Osteocyte (in vitro differentiated cells): ENCODE results near the gene PAX8. TPM values are rescaled to one million over a fixed set of nuclear protein-coding genes. Genes with fewer than 3 reads are reported as not detected.

ENCODE experiments used
- DNase-seq: peaks from one replicate; pipeline ENCODE4 v3.0.0; 2021; ENCODE audit warnings: mixed read lengths; ENCODE audit not compliant: unreplicated experiment; ENCODE audit errors: extremely low spot score
- H3K27ac Mint-ChIP-seq: one replicate; pipeline ENCODE4 v1.8.0; 2021; ENCODE audit warnings: mild to moderate bottlenecking, mixed read lengths; ENCODE audit not compliant: unreplicated experiment
- H3K27me3 Mint-ChIP-seq: one replicate; pipeline ENCODE4 v1.8.0; 2021; ENCODE audit warnings: mixed read lengths; ENCODE audit not compliant: unreplicated experiment
- H3K36me3 Mint-ChIP-seq: one replicate; pipeline ENCODE4 v1.8.0; 2021; ENCODE audit warnings: mixed read lengths; ENCODE audit not compliant: unreplicated experiment
- H3K4me1 Mint-ChIP-seq: one replicate; pipeline ENCODE4 v1.8.0; 2021; ENCODE audit warnings: mixed read lengths; ENCODE audit not compliant: unreplicated experiment
- H3K4me3 Mint-ChIP-seq: one replicate; pipeline ENCODE4 v1.8.0; 2021; ENCODE audit warnings: mild to moderate bottlenecking, moderate library complexity, mixed read lengths; ENCODE audit not compliant: unreplicated experiment
- H3K9me3 Mint-ChIP-seq: one replicate; pipeline ENCODE4 v1.8.0; 2021; ENCODE audit warnings: mixed read lengths; ENCODE audit not compliant: unreplicated experiment
- CTCF ChIP-seq: fragments of 200-600 bp; sonication (generic); IDR thresholded peaks from 2 replicates; pipeline ENCODE4 v1.5.0; 2021; ENCODE audit warnings: antibody characterized with exemption, mild to moderate bottlenecking, moderate library complexity
- total RNA-seq: library from RNA; stranded (reverse); gene quantifications from 2 replicates; pipeline ENCODE4 v1.2.1, GENCODE V29; 2021

PAX8 gene
- total RNA-seq, 1 donor from 2014 or later: not detected

- H3K27ac Mint-ChIP-seq: no peak overlapping the region
- no peaks in the 10 kb centered on the region for H3K36me3 Mint-ChIP-seq
- DNase-seq: no peak
- no peak for TF ChIP-seq CTCF
- no peak overlapping the region for H3K4me3 Mint-ChIP-seq
- H3K27me3 Mint-ChIP-seq: no peaks in the 10 kb centered on the region
- H3K9me3 Mint-ChIP-seq: no peaks in the 10 kb centered on the region
- peaks cover 34% of the 10 kb centered on the region for H3K4me1 Mint-ChIP-seq
Observed at GRCh38 chr2:113230531-113230930, 48.2 kb downstream of the PAX8 start.

- Mint-ChIP-seq H3K27me3 (no peaks in the 10 kb centered on the region), H3K4me1 (peaks cover 38% of the 10 kb centered on the region), H3K4me3 (no peak overlapping the region), H3K36me3 (no peaks in the 10 kb centered on the region), H3K27ac (no peak overlapping the region), H3K9me3 (no peaks in the 10 kb centered on the region)
- TF ChIP-seq CTCF: no peak
- no peak for DNase-seq
Observed at GRCh38 chr2:113229795-113230194, 48.9 kb downstream of the PAX8 start.

GRCh38 chr2:113228991-113229716 lies 49.6 kb downstream of the PAX8 start:
- peaks cover 39% of the 10 kb centered on the region for H3K4me1 Mint-ChIP-seq
- DNase-seq: no peak
- H3K27me3 Mint-ChIP-seq: no peaks in the 10 kb centered on the region
- no peak overlapping the region for H3K4me3 Mint-ChIP-seq
- no peak overlapping the region for H3K27ac Mint-ChIP-seq
- TF ChIP-seq CTCF: no peak
- no peaks in the 10 kb centered on the region for H3K9me3 Mint-ChIP-seq
- no peaks in the 10 kb centered on the region for H3K36me3 Mint-ChIP-seq

GRCh38 chr2:113228351-113228750 lies 50.4 kb downstream of the PAX8 start:
- Mint-ChIP-seq H3K9me3 (no peaks in the 10 kb centered on the region), H3K4me1 (peaks cover 34% of the 10 kb centered on the region), H3K4me3 (no peak overlapping the region), H3K27ac (peak overlapping the region; percentile 43), H3K36me3 (no peaks in the 10 kb centered on the region), H3K27me3 (no peaks in the 10 kb centered on the region)
- TF ChIP-seq CTCF: no peak
- no peak for DNase-seq

GRCh38 chr2:113227698-113228097 lies 51.0 kb downstream of the PAX8 start:
- Mint-ChIP-seq H3K36me3 (no peaks in the 10 kb centered on the region), H3K4me3 (no peak overlapping the region), H3K9me3 (no peaks in the 10 kb centered on the region), H3K4me1 (peaks cover 32% of the 10 kb centered on the region), H3K27me3 (no peaks in the 10 kb centered on the region), H3K27ac (peak overlapping the region; percentile 43)
- DNase-seq: no peak
- TF ChIP-seq CTCF: no peak
